Right forelimb (tissue), 1 donor: ENCODE data around the gene KIAA0232.
"Not testable (repeated sequence)": the region's sequence is repeated elsewhere in the genome, so short reads cannot be mapped to it uniquely, and the experiment has no call there.

Experiments
- DNase-seq: peaks from one replicate; pipeline ENCODE4 v3.0.0-alpha.2; 2018

Gene KIAA0232

DNA sequence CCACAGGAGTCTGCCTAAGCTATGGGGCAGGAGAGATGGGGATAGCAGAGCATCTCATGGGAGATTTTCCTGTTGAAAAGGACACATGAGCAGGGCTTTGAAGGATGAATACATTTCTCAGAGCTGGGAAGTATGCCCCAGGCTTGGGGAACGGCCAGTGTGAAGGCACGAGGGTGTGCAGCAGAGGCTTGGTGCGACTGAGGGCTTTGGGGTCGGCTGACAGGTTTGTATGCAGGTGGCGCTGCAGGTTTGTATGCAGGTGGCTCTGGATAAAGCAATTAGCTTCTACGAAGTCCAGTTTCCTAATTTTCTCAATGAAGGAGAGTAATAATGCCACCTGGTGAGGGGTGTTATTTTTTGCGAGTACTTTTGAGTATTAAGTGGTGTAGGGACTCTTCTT, 6.8 kb upstream of the KIAA0232 start:
- no peak for DNase-seq

GRCh38 chr4:6776920-6777635, 5.4 kb upstream of the KIAA0232 start:
- DNase-seq, result no peak

GRCh38 chr4:6777636-6778281, 4.8 kb upstream of the KIAA0232 start:
- DNase-seq, result no peak

GRCh38 chr4:6778435-6778834, 4.1 kb upstream of the KIAA0232 start:
- no peak for DNase-seq

- no peak for DNase-seq
These were observed 2.6 kb upstream of the KIAA0232 start for GRCh38 chr4:6779667-6780565.

DNA sequence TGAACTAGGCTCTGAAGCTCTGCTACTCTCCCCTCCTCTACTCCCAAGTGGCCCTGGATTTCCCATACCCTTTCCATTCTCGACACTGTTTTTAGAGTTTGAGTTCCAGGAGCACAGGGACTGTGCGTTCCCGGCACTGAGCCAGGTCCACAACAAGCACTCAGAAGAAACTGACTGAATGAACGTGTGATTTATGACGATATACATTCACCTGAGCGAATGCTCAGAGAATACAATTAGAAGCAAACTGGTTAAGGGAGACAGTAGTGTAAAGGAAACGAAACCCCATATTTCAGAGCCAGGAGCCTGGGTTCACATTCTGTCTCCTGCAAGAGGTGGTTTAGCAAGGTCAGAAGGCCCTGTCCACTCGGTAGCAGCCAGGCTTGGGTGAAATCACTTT, 1.4 kb upstream of the KIAA0232 start:
- DNase-seq, result no peak

- no peak for DNase-seq
These were observed 966 bp upstream of the KIAA0232 start for GRCh38 chr4:6781561-6781960.

DNA sequence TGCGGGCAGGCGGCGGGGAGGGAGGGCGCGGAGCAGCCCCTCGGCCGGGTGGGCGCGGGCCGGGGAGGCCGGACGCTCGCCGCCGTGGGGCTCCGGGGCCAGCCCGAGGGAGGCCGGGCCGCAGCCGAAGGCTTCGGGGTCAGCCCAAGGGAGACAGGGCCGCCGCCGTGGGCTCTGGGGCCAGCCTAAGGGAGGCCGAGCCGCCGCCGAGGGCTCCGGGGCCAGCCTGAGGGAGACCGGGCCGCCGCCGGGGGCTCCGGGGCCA, 251 bp downstream of the KIAA0232 start:
- DNase-seq, result no peak

DNA sequence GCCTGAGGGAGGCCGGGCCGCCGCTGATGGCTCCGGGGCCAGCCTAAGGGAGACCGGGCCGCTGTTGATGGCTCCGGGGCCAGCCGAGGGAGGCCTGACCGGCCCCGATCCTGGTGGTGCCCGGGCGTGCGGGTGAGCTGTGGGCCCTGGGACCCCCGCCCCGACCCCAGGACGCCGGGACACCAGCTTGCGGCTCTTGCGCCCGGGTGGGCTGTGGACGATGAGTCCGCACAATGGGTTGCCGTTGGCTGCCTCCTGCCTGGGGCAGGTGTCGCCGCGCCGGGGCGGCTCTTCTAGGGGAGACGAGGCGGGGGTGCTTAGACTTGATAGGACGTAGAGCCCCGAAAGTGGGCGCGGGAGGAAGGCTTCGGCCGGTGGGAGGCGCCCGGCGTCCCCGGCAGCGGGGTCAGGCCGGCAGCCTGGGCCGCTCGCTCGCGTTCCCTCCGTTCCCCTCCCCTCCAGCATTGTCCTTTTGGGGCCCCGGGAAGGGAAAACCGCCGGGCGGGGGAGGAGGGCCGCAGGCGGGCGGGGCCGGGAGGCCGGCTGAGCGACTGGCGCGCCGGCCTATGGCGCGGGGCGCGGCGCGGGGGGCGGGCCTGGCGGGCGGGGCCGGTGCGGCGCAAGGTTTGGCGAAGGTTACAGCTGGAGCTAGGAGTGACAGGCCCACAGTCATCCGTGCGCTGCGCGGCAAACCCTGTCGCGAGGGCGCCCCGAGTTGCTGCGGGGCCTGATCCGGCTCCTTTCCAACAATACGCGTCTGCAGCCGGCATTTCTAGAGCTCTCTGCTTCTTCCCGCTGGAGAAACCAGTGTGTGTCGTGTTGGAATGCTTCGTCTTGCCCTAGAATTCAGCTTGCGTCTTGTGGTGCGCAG, 819 bp downstream of the KIAA0232 start:
- peak; percentile 96 for DNase-seq

- DNase-seq, result no peak
These were observed 3.0 kb downstream of the KIAA0232 start for GRCh38 chr4:6785572-6785925.

DNA sequence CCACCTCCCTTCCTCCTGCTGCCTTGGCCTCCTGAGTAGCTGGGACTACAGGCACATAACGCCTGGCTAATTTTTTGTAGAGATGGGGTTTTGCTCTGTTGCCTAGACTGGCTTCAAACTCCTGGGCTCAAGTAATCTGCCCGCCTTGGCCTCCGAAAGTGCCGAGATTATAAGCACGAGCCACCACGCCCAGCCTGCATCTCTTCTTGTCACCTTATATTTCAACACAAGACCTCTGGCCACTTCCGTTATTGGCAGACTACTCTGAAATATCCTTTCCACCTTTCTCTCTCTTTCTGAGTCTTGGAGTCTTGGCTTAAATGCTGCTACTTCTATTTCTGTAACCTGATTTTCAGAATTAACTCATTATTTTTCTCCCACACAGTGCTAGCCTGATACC, 5.6 kb downstream of the KIAA0232 start:
- DNase-seq, result no peak

- not testable (repeated sequence) for DNase-seq
These were observed 8.7 kb downstream of the KIAA0232 start for GRCh38 chr4:6791245-6791644.

GRCh38 chr4:6791796-6792195, 9.3 kb downstream of the KIAA0232 start:
- not testable (repeated sequence) for DNase-seq

DNA sequence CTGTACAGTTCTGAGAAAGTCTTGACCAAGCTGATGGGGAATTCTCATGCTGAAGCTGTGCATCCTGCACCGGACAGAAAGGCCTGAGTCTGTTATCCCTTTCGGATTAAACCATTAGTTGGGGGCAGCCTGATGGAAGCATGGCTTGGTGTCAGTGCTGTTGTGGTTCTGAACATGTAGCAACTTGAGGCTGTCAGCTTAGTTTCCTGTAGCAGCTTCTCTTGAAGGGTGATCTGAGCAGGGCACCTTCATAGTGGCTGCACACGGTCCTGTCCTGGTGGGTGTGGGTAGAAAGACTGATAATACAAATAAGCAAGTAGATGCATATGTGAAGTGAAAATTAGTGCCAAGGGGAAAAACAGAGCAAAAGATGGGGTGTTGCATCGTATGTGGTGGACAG, 11.7 kb downstream of the KIAA0232 start:
- no peak for DNase-seq

DNA sequence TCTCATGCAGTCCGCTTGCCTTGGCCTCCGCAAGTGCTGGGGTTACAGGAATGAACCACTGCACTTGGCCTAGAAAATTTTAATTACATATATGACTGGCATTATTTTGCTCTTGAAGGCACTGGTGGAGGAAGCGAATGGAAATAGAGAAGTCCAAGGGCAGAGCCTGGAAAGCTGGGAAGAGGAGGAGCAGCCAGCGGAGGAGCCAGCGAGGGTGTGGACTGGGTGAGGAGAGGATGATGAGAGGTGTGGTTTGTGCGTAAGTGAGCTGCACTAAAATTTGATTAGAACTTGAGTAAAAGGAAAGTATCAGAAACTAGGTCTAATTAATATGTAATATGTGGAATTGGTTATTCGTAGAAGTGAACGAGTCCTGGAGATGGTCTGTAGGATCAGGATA, 13.3 kb downstream of the KIAA0232 start:
- DNase-seq, result no peak

- DNase-seq, result not testable (repeated sequence)
These were observed 14.8 kb downstream of the KIAA0232 start for GRCh38 chr4:6797368-6797767.

- DNase-seq, result no peak
These were observed 16.6 kb downstream of the KIAA0232 start for GRCh38 chr4:6799091-6799490.

- no peak for DNase-seq
These were observed 19.5 kb downstream of the KIAA0232 start for GRCh38 chr4:6802025-6802424.

- DNase-seq, result no peak
These were observed 20.1 kb downstream of the KIAA0232 start for GRCh38 chr4:6802626-6803025.

GRCh38 chr4:6803246-6803645, 20.7 kb downstream of the KIAA0232 start:
- DNase-seq, result no peak

DNA sequence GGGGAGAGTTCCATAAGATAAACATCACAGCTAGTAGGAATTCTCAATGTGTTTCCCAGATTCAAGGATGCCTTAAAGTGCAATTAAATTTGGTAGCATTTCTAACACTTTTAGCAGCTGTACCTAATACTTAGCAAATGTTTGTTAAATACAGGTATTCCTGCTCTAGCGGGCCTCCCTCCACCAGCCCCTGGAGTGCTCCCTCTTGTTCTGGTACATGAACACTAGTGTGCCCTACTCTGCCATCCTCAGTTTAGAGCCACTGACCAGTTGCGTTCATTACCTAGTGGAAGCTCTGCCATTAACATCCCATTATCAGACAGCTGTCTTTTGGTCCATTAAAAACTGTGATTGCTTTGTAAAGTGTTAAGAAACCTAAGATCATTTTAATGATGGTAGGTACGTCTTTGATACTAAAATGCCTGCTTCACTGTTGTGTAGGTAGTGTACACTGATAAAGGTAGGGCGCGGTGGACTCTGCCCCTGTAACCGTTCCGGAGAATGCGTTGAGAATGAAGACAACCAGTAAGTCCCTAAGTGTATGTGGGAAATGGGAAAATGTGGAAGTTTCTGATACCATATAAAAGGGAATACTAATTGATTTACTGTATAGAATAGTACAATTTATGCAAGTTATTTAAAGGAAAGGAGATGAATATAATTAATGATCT, 21.7 kb downstream of the KIAA0232 start:
- DNase-seq, result no peak

DNA sequence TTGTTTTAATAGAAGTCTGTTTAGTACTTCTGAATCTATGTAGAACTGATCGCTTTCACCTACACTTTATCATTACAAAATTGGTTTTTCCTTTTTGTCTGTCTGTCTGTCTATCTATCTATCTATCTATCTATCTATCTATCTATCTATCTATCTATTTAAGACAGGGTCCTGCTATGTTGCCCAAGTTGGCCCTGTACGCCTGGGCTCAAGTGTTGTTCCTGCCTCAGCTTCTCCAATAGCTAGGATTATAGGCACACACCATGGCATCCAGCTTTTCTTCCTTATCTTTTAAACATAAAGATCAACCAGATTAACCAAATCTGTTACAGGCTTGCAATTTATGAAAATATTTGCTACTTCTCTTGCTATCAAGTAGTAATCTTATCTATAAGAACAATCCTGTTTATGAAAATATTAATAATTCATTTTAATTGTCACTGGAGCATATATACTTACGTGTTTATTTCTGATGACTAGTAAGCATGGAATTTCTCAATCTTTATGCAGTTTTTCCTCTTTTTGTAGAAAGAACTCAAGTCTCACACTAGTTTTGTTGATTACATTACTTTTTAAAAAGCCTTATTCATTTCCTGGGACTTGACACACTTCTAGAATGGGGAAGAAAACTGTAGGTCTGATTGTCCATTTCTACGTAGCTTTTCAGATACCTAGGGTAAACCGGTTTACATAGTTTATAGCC, 24.5 kb downstream of the KIAA0232 start:
- DNase-seq, result no peak
